Measurements from ENCODE around the gene BATF.

DNA sequence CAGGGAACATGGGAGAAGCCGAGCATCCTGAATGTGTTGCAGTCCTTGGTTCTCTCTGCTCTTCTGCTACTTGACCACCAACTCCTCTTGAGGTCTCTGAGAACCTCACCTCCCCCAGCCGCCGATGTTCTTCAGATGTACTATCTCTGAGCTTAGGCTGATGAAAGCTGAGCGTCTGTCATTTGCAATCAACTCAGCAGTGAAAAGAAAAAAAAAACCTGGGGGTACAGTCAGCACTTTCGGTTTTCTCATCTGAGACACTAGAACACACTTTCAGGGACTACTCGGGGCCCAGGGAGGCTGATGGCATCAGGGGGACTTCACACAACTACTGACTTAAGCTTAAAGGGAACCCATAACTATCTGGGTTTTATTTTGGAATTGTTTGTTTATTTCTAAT lies 46.5 kb downstream of the BATF start:
- TF ChIP-seq, protein P1, sequence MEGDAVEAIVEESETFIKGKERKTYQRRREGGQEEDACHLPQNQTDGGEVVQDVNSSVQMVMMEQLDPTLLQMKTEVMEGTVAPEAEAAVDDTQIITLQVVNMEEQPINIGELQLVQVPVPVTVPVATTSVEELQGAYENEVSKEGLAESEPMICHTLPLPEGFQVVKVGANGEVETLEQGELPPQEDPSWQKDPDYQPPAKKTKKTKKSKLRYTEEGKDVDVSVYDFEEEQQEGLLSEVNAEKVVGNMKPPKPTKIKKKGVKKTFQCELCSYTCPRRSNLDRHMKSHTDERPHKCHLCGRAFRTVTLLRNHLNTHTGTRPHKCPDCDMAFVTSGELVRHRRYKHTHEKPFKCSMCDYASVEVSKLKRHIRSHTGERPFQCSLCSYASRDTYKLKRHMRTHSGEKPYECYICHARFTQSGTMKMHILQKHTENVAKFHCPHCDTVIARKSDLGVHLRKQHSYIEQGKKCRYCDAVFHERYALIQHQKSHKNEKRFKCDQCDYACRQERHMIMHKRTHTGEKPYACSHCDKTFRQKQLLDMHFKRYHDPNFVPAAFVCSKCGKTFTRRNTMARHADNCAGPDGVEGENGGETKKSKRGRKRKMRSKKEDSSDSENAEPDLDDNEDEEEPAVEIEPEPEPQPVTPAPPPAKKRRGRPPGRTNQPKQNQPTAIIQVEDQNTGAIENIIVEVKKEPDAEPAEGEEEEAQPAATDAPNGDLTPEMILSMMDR (IDR thresholded peaks at IDR 0.05; ENCODE audit: insufficient read depth, low read length) = no peak
- no peak for TF ChIP-seq REST (IDR thresholded peaks at IDR 0.05; ENCODE audit: insufficient replicate concordance, low read depth)
- TF ChIP-seq POLR2AphosphoS5 (IDR thresholded peaks at IDR 0.05; ENCODE audit: low read depth) = no peak
- TF ChIP-seq SPI1 (IDR thresholded peaks at IDR 0.05; ENCODE audit: borderline replicate concordance, low read depth) = no peak

All from HL-60 (cell line).